ENCODE results near the gene TSPAN10.

DNA sequence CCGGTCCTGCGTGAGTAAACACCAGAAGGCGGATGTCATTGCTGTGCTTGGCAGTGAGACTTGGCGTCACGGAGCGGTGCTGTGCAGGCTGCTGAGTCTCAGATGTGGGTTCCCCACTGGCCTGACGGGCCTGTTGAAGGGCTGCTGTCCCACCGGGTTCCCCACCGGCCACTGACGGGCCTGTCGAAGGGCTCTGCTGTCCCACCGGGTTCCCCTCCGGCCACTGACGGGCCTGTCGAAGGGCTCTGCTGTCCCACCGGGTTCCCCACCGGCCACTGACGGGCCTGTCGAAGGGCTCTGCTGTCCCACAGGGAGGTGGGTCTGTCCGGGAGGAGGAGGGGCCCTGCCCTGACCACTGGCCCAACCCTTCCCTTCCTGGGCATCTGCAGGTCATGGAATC lies 49.6 kb downstream of the TSPAN10 start:
- TF ChIP-seq MAFK (IDR thresholded peaks at IDR 0.05; ENCODE audit: low read length) (no peak), CHD2 (IDR thresholded peaks at IDR 0.05; ENCODE audit: low read depth, low read length) (no peak), ZNF766 (CRISPR knock-in tag; conservative IDR thresholded peaks at IDR 0.05) (no peak), ELF2 (CRISPR knock-in tag; IDR thresholded peaks at IDR 0.05) (no peak), NR3C1 (CRISPR knock-in tag; IDR thresholded peaks at IDR 0.05) (no peak), MXD1 (CRISPR knock-in tag; IDR thresholded peaks at IDR 0.05; ENCODE audit: borderline replicate concordance, poor library complexity, severe bottlenecking) (no peak), RFX1 (IDR thresholded peaks at IDR 0.05) (no peak), MTA3 (IDR thresholded peaks at IDR 0.05; ENCODE audit: borderline replicate concordance) (no peak)
- TF ChIP-seq, protein P1, sequence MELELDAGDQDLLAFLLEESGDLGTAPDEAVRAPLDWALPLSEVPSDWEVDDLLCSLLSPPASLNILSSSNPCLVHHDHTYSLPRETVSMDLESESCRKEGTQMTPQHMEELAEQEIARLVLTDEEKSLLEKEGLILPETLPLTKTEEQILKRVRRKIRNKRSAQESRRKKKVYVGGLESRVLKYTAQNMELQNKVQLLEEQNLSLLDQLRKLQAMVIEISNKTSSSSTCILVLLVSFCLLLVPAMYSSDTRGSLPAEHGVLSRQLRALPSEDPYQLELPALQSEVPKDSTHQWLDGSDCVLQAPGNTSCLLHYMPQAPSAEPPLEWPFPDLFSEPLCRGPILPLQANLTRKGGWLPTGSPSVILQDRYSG (tag; conservative IDR thresholded peaks at IDR 0.05; ENCODE audit: low read depth), result no peak
- TF ChIP-seq, protein P2, sequence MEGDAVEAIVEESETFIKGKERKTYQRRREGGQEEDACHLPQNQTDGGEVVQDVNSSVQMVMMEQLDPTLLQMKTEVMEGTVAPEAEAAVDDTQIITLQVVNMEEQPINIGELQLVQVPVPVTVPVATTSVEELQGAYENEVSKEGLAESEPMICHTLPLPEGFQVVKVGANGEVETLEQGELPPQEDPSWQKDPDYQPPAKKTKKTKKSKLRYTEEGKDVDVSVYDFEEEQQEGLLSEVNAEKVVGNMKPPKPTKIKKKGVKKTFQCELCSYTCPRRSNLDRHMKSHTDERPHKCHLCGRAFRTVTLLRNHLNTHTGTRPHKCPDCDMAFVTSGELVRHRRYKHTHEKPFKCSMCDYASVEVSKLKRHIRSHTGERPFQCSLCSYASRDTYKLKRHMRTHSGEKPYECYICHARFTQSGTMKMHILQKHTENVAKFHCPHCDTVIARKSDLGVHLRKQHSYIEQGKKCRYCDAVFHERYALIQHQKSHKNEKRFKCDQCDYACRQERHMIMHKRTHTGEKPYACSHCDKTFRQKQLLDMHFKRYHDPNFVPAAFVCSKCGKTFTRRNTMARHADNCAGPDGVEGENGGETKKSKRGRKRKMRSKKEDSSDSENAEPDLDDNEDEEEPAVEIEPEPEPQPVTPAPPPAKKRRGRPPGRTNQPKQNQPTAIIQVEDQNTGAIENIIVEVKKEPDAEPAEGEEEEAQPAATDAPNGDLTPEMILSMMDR (IDR thresholded peaks at IDR 0.05 in 2 of 3, conservative IDR thresholded peaks at IDR 0.05 in 1 of 3; ENCODE audit: insufficient read depth in 2 of 3, low read depth in 1 of 3, low read length in 3 of 3), result no peak
- TF ChIP-seq, protein P3, sequence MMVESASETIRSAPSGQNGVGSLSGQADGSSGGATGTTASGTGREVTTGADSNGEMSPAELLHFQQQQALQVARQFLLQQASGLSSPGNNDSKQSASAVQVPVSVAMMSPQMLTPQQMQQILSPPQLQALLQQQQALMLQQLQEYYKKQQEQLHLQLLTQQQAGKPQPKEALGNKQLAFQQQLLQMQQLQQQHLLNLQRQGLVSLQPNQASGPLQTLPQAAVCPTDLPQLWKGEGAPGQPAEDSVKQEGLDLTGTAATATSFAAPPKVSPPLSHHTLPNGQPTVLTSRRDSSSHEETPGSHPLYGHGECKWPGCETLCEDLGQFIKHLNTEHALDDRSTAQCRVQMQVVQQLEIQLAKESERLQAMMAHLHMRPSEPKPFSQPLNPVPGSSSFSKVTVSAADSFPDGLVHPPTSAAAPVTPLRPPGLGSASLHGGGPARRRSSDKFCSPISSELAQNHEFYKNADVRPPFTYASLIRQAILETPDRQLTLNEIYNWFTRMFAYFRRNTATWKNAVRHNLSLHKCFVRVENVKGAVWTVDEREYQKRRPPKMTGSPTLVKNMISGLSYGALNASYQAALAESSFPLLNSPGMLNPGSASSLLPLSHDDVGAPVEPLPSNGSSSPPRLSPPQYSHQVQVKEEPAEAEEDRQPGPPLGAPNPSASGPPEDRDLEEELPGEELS (CRISPR knock-in tag; IDR thresholded peaks at IDR 0.05; ENCODE audit: borderline replicate concordance), result no peak
